D721Med (cell line): ENCODE measurements around the gene CYP27A1.

Experiments
- DNase-seq: peaks from one replicate; pipeline ENCODE4 v3.0.0; 2011; ENCODE audit warnings: low spot score; ENCODE audit not compliant: insufficient read length
- FAIRE-seq: peaks from 2 replicates; lab custom pipeline; 2011; peaks lifted over from hg19 to GRCh38; lab: Jason Lieb, UNC
- CTCF ChIP-seq: IDR thresholded peaks from 2 replicates; pipeline ENCODE4 v1.5.1; 2012; ENCODE audit warnings: mild to moderate bottlenecking, control low read depth; ENCODE audit not compliant: insufficient read depth; ENCODE audit errors: missing control alignments

Gene CYP27A1

GRCh38 chr2:218823196-218823855, 41.4 kb downstream of the CYP27A1 start:
- TF ChIP-seq CTCF = no peak
- FAIRE-seq (no peak), DNase-seq (no peak)

GRCh38 chr2:218824004-218824403, 42.1 kb downstream of the CYP27A1 start:
- FAIRE-seq (no peak), DNase-seq (no peak)
- no peak for TF ChIP-seq CTCF

GRCh38 chr2:218826791-218827190, 44.8 kb downstream of the CYP27A1 start:
- FAIRE-seq (no peak), DNase-seq (no peak)
- no peak for TF ChIP-seq CTCF

- FAIRE-seq (no peak), DNase-seq (no peak)
- TF ChIP-seq CTCF = no peak
These were observed 45.9 kb downstream of the CYP27A1 start for GRCh38 chr2:218827701-218828476.

GRCh38 chr2:218828477-218828778, 46.5 kb downstream of the CYP27A1 start:
- no peak for TF ChIP-seq CTCF
- no peak for FAIRE-seq
- no peak for DNase-seq

- no peak for DNase-seq
- no peak for FAIRE-seq
- no peak for TF ChIP-seq CTCF
These were observed 48.0 kb downstream of the CYP27A1 start for GRCh38 chr2:218829868-218830451.
